GM10266 (cell line): ENCODE measurements around the gene RAP1GDS1.

Experiments
- DNase-seq: peaks from one replicate; pipeline ENCODE4 v3.0.0; 2012; ENCODE audit errors: extremely low spot score
- TF ChIP-seq, protein P1 (sequence below): IDR thresholded peaks from 2 replicates; pipeline ENCODE4 v1.5.1; 2012; ENCODE audit warnings: mild to moderate bottlenecking, low read depth; ENCODE audit not compliant: control insufficient read depth, insufficient read depth; ENCODE audit errors: missing control alignments

RAP1GDS1 gene

DNA sequence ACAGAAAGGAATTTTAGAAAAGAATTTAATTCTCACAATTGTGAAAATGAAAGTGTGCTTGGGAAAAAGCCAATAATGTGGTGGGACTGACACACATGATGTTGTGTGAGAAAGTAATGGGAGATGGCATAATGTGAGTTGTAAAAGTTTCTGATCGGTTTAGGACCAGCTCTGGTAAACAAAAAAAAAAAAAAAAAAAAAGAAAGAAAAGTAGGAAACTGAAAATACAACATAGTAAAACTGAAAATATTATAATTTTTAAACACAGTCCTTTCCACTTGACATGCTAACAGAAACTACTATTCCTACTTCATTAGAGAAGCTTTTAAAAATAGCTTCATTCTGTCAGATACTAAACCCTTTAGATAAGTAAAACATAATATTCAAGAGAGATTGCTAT, 28.2 kb downstream of the RAP1GDS1 start:
- DNase-seq = peak; percentile 6
- TF ChIP-seq, protein P1, sequence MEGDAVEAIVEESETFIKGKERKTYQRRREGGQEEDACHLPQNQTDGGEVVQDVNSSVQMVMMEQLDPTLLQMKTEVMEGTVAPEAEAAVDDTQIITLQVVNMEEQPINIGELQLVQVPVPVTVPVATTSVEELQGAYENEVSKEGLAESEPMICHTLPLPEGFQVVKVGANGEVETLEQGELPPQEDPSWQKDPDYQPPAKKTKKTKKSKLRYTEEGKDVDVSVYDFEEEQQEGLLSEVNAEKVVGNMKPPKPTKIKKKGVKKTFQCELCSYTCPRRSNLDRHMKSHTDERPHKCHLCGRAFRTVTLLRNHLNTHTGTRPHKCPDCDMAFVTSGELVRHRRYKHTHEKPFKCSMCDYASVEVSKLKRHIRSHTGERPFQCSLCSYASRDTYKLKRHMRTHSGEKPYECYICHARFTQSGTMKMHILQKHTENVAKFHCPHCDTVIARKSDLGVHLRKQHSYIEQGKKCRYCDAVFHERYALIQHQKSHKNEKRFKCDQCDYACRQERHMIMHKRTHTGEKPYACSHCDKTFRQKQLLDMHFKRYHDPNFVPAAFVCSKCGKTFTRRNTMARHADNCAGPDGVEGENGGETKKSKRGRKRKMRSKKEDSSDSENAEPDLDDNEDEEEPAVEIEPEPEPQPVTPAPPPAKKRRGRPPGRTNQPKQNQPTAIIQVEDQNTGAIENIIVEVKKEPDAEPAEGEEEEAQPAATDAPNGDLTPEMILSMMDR = no peak

DNA sequence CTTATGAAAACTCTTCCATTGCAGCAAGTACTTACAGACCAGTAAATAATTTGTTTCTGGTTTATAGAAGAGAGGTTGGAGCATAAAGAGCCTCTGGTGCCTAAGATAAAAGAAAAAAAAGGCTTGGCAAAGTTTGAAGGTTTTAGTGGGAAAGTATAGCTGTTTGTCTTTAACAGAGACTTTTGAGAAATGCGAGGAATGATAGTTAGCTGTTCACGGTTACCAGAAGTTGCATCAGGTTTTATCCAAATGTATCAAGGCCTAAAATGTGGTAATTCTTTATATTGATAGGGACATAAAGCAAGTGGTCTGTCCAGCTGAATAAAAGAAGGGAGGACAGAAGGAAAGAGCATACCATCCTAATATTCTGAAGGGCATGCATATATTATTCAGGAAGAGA, 29.3 kb downstream of the RAP1GDS1 start:
- no peak for DNase-seq

DNA sequence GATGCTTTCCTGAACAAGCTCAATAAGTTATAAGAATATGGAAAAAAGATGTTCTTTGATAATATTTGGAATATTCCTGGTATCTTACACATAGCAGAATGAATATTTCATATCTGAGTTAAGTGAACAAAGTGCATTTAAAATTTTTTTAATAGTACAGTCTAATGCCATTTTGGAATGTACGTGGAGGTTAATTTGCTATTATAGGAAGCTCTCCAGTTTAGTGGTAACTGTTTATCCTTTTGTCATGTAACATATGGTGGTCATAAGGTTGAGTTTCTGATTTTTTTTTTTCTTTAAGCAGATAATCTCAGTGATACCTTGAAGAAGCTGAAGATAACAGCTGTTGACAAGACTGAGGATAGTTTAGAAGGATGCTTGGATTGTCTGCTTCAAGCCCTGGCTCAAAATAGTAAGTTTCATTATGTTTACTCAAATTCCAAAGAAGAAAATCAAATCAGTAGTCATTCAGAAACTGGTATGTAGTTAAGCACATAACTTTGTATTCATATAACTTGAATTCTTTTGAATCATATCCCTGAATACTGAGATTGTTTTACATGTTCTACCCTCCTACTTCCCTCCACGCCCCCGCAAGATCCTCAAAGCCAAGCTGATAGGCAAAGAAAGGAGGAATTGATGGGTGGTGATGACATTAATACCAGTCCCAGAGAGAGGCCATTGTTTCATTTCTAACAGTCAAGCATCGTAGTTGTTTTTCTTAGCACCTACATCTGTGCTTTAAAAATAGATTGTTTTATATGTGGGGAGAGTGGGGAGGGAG, 32.1 kb downstream of the RAP1GDS1 start:
- no peak for DNase-seq
- TF ChIP-seq, protein P1 = no peak

More for the DNA sequence above, 29.3 kb downstream of the RAP1GDS1 start:
- TF ChIP-seq, protein P1 = no peak

DNA sequence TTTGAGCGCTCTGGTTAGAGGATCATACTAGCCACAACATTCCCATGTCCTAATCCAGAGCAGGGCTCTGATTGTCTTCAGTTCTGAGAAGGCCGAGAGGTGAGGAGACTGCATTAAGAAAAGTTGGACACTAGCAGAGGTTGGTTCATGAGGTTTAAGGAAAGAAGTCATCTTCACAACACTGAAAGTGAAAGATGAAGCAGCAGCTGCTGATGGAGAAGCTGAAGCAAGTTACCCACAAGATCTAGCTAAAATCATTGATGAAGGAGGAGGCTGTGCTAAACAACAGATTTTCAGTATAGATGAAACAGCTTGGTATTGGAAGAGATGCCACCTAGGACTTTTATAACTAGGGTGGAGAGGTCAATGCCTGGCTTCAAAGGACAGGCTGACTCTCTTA, 36.8 kb downstream of the RAP1GDS1 start:
- DNase-seq = no peak
- TF ChIP-seq, protein P1 = no peak

DNA sequence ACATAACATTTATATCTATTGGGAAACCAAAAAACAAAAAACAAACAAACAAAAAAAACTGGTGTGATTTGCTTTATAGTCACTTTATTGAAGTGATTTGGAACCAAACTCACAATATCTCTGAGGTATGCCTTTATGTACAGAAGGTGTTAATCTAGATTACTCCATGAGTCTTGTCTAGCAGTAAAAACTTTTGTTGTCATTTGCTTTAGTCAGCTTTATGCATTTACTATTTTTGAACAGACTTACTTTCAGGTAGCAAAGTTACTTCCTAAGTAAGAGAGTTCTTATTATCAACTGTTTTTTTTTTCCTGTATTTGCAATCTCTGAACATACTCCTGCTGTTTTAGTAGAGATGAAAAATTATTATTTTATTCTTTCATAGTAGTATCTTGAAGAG, 39.5 kb downstream of the RAP1GDS1 start:
- TF ChIP-seq, protein P1 = no peak
- no peak for DNase-seq

DNA sequence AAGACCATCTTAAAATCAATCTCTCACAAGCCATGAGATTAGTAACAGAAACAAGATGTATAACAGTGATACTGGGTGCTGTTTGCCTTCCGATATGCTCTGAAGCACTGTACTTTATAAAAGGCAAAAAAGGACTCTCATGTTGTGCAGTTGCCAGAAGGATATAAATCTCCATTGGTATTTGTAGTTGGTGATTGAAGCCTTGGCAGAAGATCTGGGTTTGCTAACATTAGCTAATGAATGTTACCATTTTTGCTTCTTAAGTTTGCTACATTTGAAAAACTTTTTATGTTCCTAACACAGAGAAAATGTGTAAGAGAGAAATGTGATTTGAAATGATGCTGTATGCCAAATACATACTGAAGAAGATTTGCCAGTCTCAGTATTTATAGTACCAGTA, 44.4 kb downstream of the RAP1GDS1 start:
- TF ChIP-seq, protein P1 = no peak
- DNase-seq = no peak

DNA sequence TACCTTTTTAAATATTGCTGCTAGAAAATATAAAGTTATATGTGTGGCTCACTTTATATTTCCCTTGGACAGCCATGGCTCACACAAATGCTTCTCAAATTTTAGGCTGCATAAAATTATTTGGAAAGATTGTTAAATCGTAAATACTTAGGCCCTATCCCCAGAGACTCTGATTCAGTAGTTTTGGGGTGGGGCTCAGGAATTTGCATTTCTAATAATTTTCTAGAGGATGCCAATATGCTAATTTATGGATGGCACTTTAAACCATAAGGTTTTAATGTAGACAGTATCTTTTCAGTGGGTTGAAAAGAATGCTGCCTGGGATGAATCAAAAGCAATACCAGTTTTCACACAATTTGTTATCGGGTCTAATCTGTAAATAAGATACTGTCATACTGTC, 49.7 kb downstream of the RAP1GDS1 start:
- no peak for DNase-seq
- TF ChIP-seq, protein P1 = no peak
